ENCODE data around the gene STK25.
A peak's percentile ranks its signal among the peaks of the same experiment; 100 is the strongest.

The STK25 gene

GRCh38 chr2:241534701-241535375 lies 26.5 kb upstream of the STK25 start:
- Histone ChIP-seq H3K36me3 (replicated peaks in 1 of 2; ENCODE audit: control insufficient read depth in 2 of 2, insufficient read depth in 2 of 2, low read length in 2 of 2) (no peaks in the 10 kb centered on the region), H2AFZ (ENCODE audit: low read length) (no peak overlapping the region), H3K14ac (ENCODE audit: low read length) (no peak overlapping the region), H2AK5ac (ENCODE audit: low read depth, low read length) (peak overlapping the region; percentile 56), H4K8ac (ENCODE audit: low read depth, low read length) (peak overlapping the region; percentile 43), H3K4me3 (ENCODE audit: low read length in 2 of 2) (no peak overlapping the region), H3K9me3 (replicated peaks in 1 of 2; ENCODE audit: control insufficient read depth in 2 of 2, insufficient read depth in 1 of 2, low read depth in 1 of 2, low read length in 2 of 2) (no peaks in the 10 kb centered on the region), H3K9ac (ENCODE audit: low read depth, low read length, poor library complexity) (peak overlapping the region; percentile 81), H3K27ac (replicated peaks; ENCODE audit: low read length) (no peak overlapping the region), H4K91ac (ENCODE audit: low read depth, low read length, poor library complexity) (no peak overlapping the region), H3K27me3 (ENCODE audit: control insufficient read depth in 3 of 3, insufficient read depth in 3 of 3, low read depth in 1 of 3, low read length in 3 of 3) (peaks cover 0 to 32% (median 0%) of the 10 kb centered on the region in 3 experiments), H3K23ac (ENCODE audit: low read depth, low read length, poor library complexity) (no peak overlapping the region), H2BK15ac (ENCODE audit: low read length) (no peak overlapping the region), H2BK12ac (ENCODE audit: low read length) (no peak overlapping the region), H2BK5ac (ENCODE audit: low read length) (no peak overlapping the region), H3K79me1 (ENCODE audit: low read depth, low read length) (no peaks in the 10 kb centered on the region), H3K4ac (ENCODE audit: low read length) (no peak overlapping the region), H3K18ac (ENCODE audit: low read length) (peak overlapping the region; percentile 57), H3K4me1 (ENCODE audit: control insufficient read depth in 2 of 2, insufficient read depth in 1 of 2, low read depth in 1 of 2, low read length in 2 of 2) (peaks cover 7 to 29% of the 10 kb centered on the region in 2 donors), H2BK120ac (ENCODE audit: low read depth, low read length) (peak overlapping the region; percentile 72), H3K4me2 (ENCODE audit: insufficient read depth, low read length, poor library complexity, severe bottlenecking) (no peak overlapping the region)
- DNase-seq (ENCODE audit: low spot score) = no peak
- WGBS, 2 donors (ENCODE audit: extremely low coverage in 2 of 2, insufficient read length in 2 of 2, insufficient replicate concordance in 1 of 2) = no CpG with 5 or more reads among the region's 17 CpGs

GRCh38 chr2:241534293-241534692 lies 25.9 kb upstream of the STK25 start:
- Histone ChIP-seq H3K4me1 (ENCODE audit: control insufficient read depth in 2 of 2, insufficient read depth in 1 of 2, low read depth in 1 of 2, low read length in 2 of 2) (peaks cover 6 to 23% of the 10 kb centered on the region in 2 donors), H3K23ac (ENCODE audit: low read depth, low read length, poor library complexity) (no peak overlapping the region)
- no CpG with 5 or more reads among the region's 7 CpGs for WGBS, 2 donors (ENCODE audit: extremely low coverage in 2 of 2, insufficient read length in 2 of 2, insufficient replicate concordance in 1 of 2)

GRCh38 chr2:241532733-241533601 lies 24.6 kb upstream of the STK25 start:
- peak overlapping the region; percentile 32 for H2AK5ac ChIP-seq (ENCODE audit: low read depth, low read length)
- no peak overlapping the region for H4K8ac ChIP-seq (ENCODE audit: low read depth, low read length)
- no peak overlapping the region for H3K27ac ChIP-seq (replicated peaks; ENCODE audit: low read length)
- no CpG with 5 or more reads among the region's 26 CpGs for WGBS, 2 donors (ENCODE audit: extremely low coverage in 2 of 2, insufficient read length in 2 of 2, insufficient replicate concordance in 1 of 2)
- H3K36me3 ChIP-seq (replicated peaks in 1 of 2; ENCODE audit: control insufficient read depth in 2 of 2, insufficient read depth in 2 of 2, low read length in 2 of 2) = no peaks in the 10 kb centered on the region
- H2AFZ ChIP-seq (ENCODE audit: low read length) = no peak overlapping the region
- H3K4me2 ChIP-seq (ENCODE audit: insufficient read depth, low read length, poor library complexity, severe bottlenecking) = no peak overlapping the region
- peak overlapping the region; percentile 14 for H3K14ac ChIP-seq (ENCODE audit: low read length)
- DNase-seq (ENCODE audit: low spot score) = no peak
- no peaks in the 10 kb centered on the region for H3K9me3 ChIP-seq (replicated peaks in 1 of 2; ENCODE audit: control insufficient read depth in 2 of 2, insufficient read depth in 1 of 2, low read depth in 1 of 2, low read length in 2 of 2)
- H3K27me3 ChIP-seq (ENCODE audit: control insufficient read depth in 3 of 3, insufficient read depth in 3 of 3, low read depth in 1 of 3, low read length in 3 of 3) = peaks cover 0 to 19% (median 0%) of the 10 kb centered on the region in 3 experiments
- H2BK15ac ChIP-seq (ENCODE audit: low read length) = no peak overlapping the region
- no peak overlapping the region for H3K4me3 ChIP-seq (ENCODE audit: low read length in 2 of 2)
- no peak overlapping the region for H2BK120ac ChIP-seq (ENCODE audit: low read depth, low read length)
- H4K91ac ChIP-seq (ENCODE audit: low read depth, low read length, poor library complexity) = no peak overlapping the region
- peaks cover 6 to 15% of the 10 kb centered on the region in 2 donors for H3K4me1 ChIP-seq (ENCODE audit: control insufficient read depth in 2 of 2, insufficient read depth in 1 of 2, low read depth in 1 of 2, low read length in 2 of 2)
- no peak overlapping the region for H2BK12ac ChIP-seq (ENCODE audit: low read length)
- H3K9ac ChIP-seq (ENCODE audit: low read depth, low read length, poor library complexity) = no peak overlapping the region
- peak overlapping the region; percentile 43 for H3K23ac ChIP-seq (ENCODE audit: low read depth, low read length, poor library complexity)
- H3K4ac ChIP-seq (ENCODE audit: low read length) = no peak overlapping the region
- H3K18ac ChIP-seq (ENCODE audit: low read length) = peak overlapping the region; percentile 48
- H2BK5ac ChIP-seq (ENCODE audit: low read length) = no peak overlapping the region
- H3K79me1 ChIP-seq (ENCODE audit: low read depth, low read length) = no peaks in the 10 kb centered on the region

More at GRCh38 chr2:241534293-241534692, 25.9 kb upstream of the STK25 start:
- no peak overlapping the region for H2BK12ac ChIP-seq (ENCODE audit: low read length)
- H2BK5ac ChIP-seq (ENCODE audit: low read length) = no peak overlapping the region
- no peak overlapping the region for H3K4me3 ChIP-seq (ENCODE audit: low read length in 2 of 2)
- no peaks in the 10 kb centered on the region for H3K79me1 ChIP-seq (ENCODE audit: low read depth, low read length)
- H2AK5ac ChIP-seq (ENCODE audit: low read depth, low read length) = peak overlapping the region; percentile 56
- no peak overlapping the region for H3K14ac ChIP-seq (ENCODE audit: low read length)
- no peak for DNase-seq (ENCODE audit: low spot score)
- no peak overlapping the region for H3K18ac ChIP-seq (ENCODE audit: low read length)
- H3K4ac ChIP-seq (ENCODE audit: low read length) = no peak overlapping the region
- no peak overlapping the region for H3K9ac ChIP-seq (ENCODE audit: low read depth, low read length, poor library complexity)
- H2AFZ ChIP-seq (ENCODE audit: low read length) = no peak overlapping the region
- no peaks in the 10 kb centered on the region for H3K9me3 ChIP-seq (replicated peaks in 1 of 2; ENCODE audit: control insufficient read depth in 2 of 2, insufficient read depth in 1 of 2, low read depth in 1 of 2, low read length in 2 of 2)
- no peak overlapping the region for H3K27ac ChIP-seq (replicated peaks; ENCODE audit: low read length)
- H2BK120ac ChIP-seq (ENCODE audit: low read depth, low read length) = peak overlapping the region; percentile 72
- H2BK15ac ChIP-seq (ENCODE audit: low read length) = no peak overlapping the region
- no peak overlapping the region for H3K4me2 ChIP-seq (ENCODE audit: insufficient read depth, low read length, poor library complexity, severe bottlenecking)
- no peaks in the 10 kb centered on the region for H3K36me3 ChIP-seq (replicated peaks in 1 of 2; ENCODE audit: control insufficient read depth in 2 of 2, insufficient read depth in 2 of 2, low read length in 2 of 2)
- no peak overlapping the region for H4K91ac ChIP-seq (ENCODE audit: low read depth, low read length, poor library complexity)
- no peak overlapping the region for H4K8ac ChIP-seq (ENCODE audit: low read depth, low read length)
- H3K27me3 ChIP-seq (ENCODE audit: control insufficient read depth in 3 of 3, insufficient read depth in 3 of 3, low read depth in 1 of 3, low read length in 3 of 3) = peaks cover 0 to 29% (median 0%) of the 10 kb centered on the region in 3 experiments

GRCh38 chr2:241532168-241532567 lies 23.8 kb upstream of the STK25 start:
- Histone ChIP-seq H3K4me2 (ENCODE audit: insufficient read depth, low read length, poor library complexity, severe bottlenecking) (no peak overlapping the region), H3K18ac (ENCODE audit: low read length) (peak overlapping the region; percentile 58), H3K27ac (replicated peaks; ENCODE audit: low read length) (no peak overlapping the region), H3K79me1 (ENCODE audit: low read depth, low read length) (no peaks in the 10 kb centered on the region), H2BK15ac (ENCODE audit: low read length) (no peak overlapping the region), H2BK5ac (ENCODE audit: low read length) (no peak overlapping the region), H4K91ac (ENCODE audit: low read depth, low read length, poor library complexity) (no peak overlapping the region), H3K4me1 (ENCODE audit: control insufficient read depth in 2 of 2, insufficient read depth in 1 of 2, low read depth in 1 of 2, low read length in 2 of 2) (peaks cover 6 to 15% of the 10 kb centered on the region in 2 donors), H2BK12ac (ENCODE audit: low read length) (no peak overlapping the region), H3K9ac (ENCODE audit: low read depth, low read length, poor library complexity) (no peak overlapping the region), H2AFZ (ENCODE audit: low read length) (no peak overlapping the region), H3K27me3 (ENCODE audit: control insufficient read depth in 3 of 3, insufficient read depth in 3 of 3, low read depth in 1 of 3, low read length in 3 of 3) (peaks cover 0 to 19% (median 0%) of the 10 kb centered on the region in 3 experiments), H3K14ac (ENCODE audit: low read length) (no peak overlapping the region), H3K36me3 (replicated peaks in 1 of 2; ENCODE audit: control insufficient read depth in 2 of 2, insufficient read depth in 2 of 2, low read length in 2 of 2) (no peaks in the 10 kb centered on the region), H3K9me3 (replicated peaks in 1 of 2; ENCODE audit: control insufficient read depth in 2 of 2, insufficient read depth in 1 of 2, low read depth in 1 of 2, low read length in 2 of 2) (no peaks in the 10 kb centered on the region), H2AK5ac (ENCODE audit: low read depth, low read length) (peak overlapping the region; percentile 32), H3K23ac (ENCODE audit: low read depth, low read length, poor library complexity) (no peak overlapping the region), H3K4ac (ENCODE audit: low read length) (no peak overlapping the region), H4K8ac (ENCODE audit: low read depth, low read length) (no peak overlapping the region), H2BK120ac (ENCODE audit: low read depth, low read length) (no peak overlapping the region), H3K4me3 (ENCODE audit: low read length in 2 of 2) (no peak overlapping the region)
- no CpG with 5 or more reads among the region's 8 CpGs for WGBS, 2 donors (ENCODE audit: extremely low coverage in 2 of 2, insufficient read length in 2 of 2, insufficient replicate concordance in 1 of 2)
- DNase-seq (ENCODE audit: low spot score) = no peak

All from neuronal stem cell (in vitro differentiated cells).